ENCODE data around the gene SNX24.
A peak's percentile ranks its signal among the peaks of the same experiment; 100 is the strongest.
"Not testable (repeated sequence)": the region's sequence is repeated elsewhere in the genome, so short reads cannot be mapped to it uniquely, and the experiment has no call there.

The SNX24 gene

GRCh38 chr5:122959740-122960445 lies 114.5 kb downstream of the SNX24 start:
- no peak for DNase-seq (ENCODE audit: low read depth in 2 of 3, low spot score in 1 of 3)

- no peak for DNase-seq (ENCODE audit: low read depth in 2 of 3, low spot score in 1 of 3)
Measured at GRCh38 chr5:122963305-122963704, 117.9 kb downstream of the SNX24 start.

- no peak for DNase-seq (ENCODE audit: low read depth in 2 of 3, low spot score in 1 of 3)
Measured at GRCh38 chr5:122965111-122965510, 119.7 kb downstream of the SNX24 start.

GRCh38 chr5:122967085-122967484 lies 121.7 kb downstream of the SNX24 start:
- no peak for DNase-seq (ENCODE audit: low read depth in 2 of 3, low spot score in 1 of 3)

- DNase-seq (ENCODE audit: low read depth in 2 of 3, low spot score in 1 of 3), result no peak
Measured at GRCh38 chr5:122967625-122968024, 122.2 kb downstream of the SNX24 start.

- DNase-seq (ENCODE audit: low read depth in 2 of 3, low spot score in 1 of 3), result not testable (repeated sequence)
Measured at GRCh38 chr5:122968056-122968455, 122.6 kb downstream of the SNX24 start.

GRCh38 chr5:122971333-122971732 lies 125.9 kb downstream of the SNX24 start:
- DNase-seq (ENCODE audit: low read depth in 2 of 3, low spot score in 1 of 3), result no peak

GRCh38 chr5:122972877-122973276 lies 127.5 kb downstream of the SNX24 start:
- DNase-seq (ENCODE audit: low read depth in 2 of 3, low spot score in 1 of 3), result no peak

- not testable (repeated sequence) for DNase-seq (ENCODE audit: low read depth in 2 of 3, low spot score in 1 of 3)
Measured at GRCh38 chr5:122973759-122974158, 128.3 kb downstream of the SNX24 start.

GRCh38 chr5:122974251-122974650 lies 128.8 kb downstream of the SNX24 start:
- DNase-seq (ENCODE audit: low read depth in 2 of 3, low spot score in 1 of 3), result not testable (repeated sequence)

- DNase-seq (ENCODE audit: low read depth in 2 of 3, low spot score in 1 of 3), result no peak
Measured at GRCh38 chr5:122977319-122977718, 131.9 kb downstream of the SNX24 start.

- DNase-seq (ENCODE audit: low read depth in 2 of 3, low spot score in 1 of 3), result no peak
Measured at GRCh38 chr5:122978068-122978467, 132.7 kb downstream of the SNX24 start.

- no peak for DNase-seq (ENCODE audit: low read depth in 2 of 3, low spot score in 1 of 3)
Measured at GRCh38 chr5:122978644-122979297, 133.4 kb downstream of the SNX24 start.

- no peak for DNase-seq (ENCODE audit: low read depth in 2 of 3, low spot score in 1 of 3)
Measured at GRCh38 chr5:122981846-122982245, 136.4 kb downstream of the SNX24 start.

- no peak for DNase-seq (ENCODE audit: low read depth in 2 of 3, low spot score in 1 of 3)
Measured at GRCh38 chr5:122982376-122982775, 137.0 kb downstream of the SNX24 start.

GRCh38 chr5:122984425-122984824 lies 139.0 kb downstream of the SNX24 start:
- no peak for DNase-seq (ENCODE audit: low read depth in 2 of 3, low spot score in 1 of 3)

- no peak for DNase-seq (ENCODE audit: low read depth in 2 of 3, low spot score in 1 of 3)
Measured at GRCh38 chr5:122985006-122985700, 139.7 kb downstream of the SNX24 start.

GRCh38 chr5:122985954-122986721 lies 140.7 kb downstream of the SNX24 start:
- no peak for DNase-seq (ENCODE audit: low read depth in 2 of 3, low spot score in 1 of 3)

GRCh38 chr5:122996091-122996490 lies 150.7 kb downstream of the SNX24 start:
- DNase-seq (ENCODE audit: low read depth in 2 of 3, low spot score in 1 of 3), result no peak

GRCh38 chr5:122997294-122997693 lies 151.9 kb downstream of the SNX24 start:
- no peak for DNase-seq (ENCODE audit: low read depth in 2 of 3, low spot score in 1 of 3)

GRCh38 chr5:122999947-123000563 lies 154.6 kb downstream of the SNX24 start:
- DNase-seq (ENCODE audit: low read depth in 2 of 3, low spot score in 1 of 3), result peak in 2 of 3 donors; percentile 14 to 25

Data from stimulated activated CD4-positive, alpha-beta T cell treated with anti-CD3 and anti-CD28 coated beads, Interleukin-12 subunit alpha, Interleukin-12 subunit beta, amount 100 ng/mL, for 48 hours (primary cell).